BLaER1 (cell line): ENCODE data around the gene RORB.
A peak's percentile ranks its signal among the peaks of the same experiment; 100 is the strongest.

Source experiments
- H3K27ac ChIP-seq: shearing (Covaris generic); formaldehyde crosslinking; 2 replicates; pipeline ENCODE4 v1.8.1; 2022
- H3K27me3 ChIP-seq: shearing (Covaris generic); formaldehyde crosslinking; 2 replicates; pipeline ENCODE4 v1.8.1; 2022
- H3K36me3 ChIP-seq: shearing (Covaris generic); formaldehyde crosslinking; 2 replicates; pipeline ENCODE4 v1.8.1; 2022
- H3K4me1 ChIP-seq: shearing (Covaris generic); formaldehyde crosslinking; 2 replicates; pipeline ENCODE4 v1.8.1; 2022
- H3K4me2 ChIP-seq: shearing (Covaris generic); formaldehyde crosslinking; 2 replicates; pipeline ENCODE4 v1.8.1; 2022
- H3K4me3 ChIP-seq: shearing (Covaris generic); formaldehyde crosslinking; 2 replicates; pipeline ENCODE4 v1.8.1; 2022
- H3K9ac ChIP-seq: shearing (Covaris generic); formaldehyde crosslinking; 2 replicates; pipeline ENCODE4 v1.8.1; 2022
- H3K9me3 ChIP-seq: shearing (Covaris generic); formaldehyde crosslinking; 2 replicates; pipeline ENCODE4 v1.8.1; 2022
- H4K20me1 ChIP-seq: shearing (Covaris generic); formaldehyde crosslinking; 2 replicates; pipeline ENCODE4 v1.8.1; 2022
- Cebpa-rat ChIP-seq: shearing (Covaris generic); IDR thresholded peaks from 2 replicates; pipeline ENCODE4 v1.8.1; 2022

Gene RORB

DNA sequence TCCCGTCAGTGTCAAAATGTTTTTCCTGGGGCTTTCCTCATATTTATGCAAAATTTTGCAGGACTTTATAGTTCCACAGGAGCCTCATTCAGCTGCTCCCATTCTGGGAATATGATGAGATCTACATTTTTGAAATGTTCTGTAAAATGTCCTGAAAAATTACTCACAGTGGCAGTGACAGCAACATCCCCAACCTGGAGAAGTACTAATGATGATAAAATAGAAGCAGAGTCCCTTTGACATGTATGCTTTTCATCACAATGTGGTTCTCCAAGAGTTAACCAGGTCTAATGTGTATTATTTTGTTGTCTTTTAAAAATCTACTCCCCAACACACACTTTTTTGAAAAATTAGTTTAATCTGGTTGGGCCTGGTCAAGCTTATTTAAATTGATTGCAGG lies 36.1 kb downstream of the RORB start:
- Histone ChIP-seq H3K4me1 (peaks cover 7% of the 10 kb centered on the region), H3K4me3 (no peak overlapping the region), H3K36me3 (peaks cover 41% of the 10 kb centered on the region), H3K9me3 (no peaks in the 10 kb centered on the region), H3K27ac (no peak overlapping the region), H3K27me3 (no peaks in the 10 kb centered on the region), H3K9ac (no peak overlapping the region), H4K20me1 (peaks cover 48% of the 10 kb centered on the region), H3K4me2 (no peak overlapping the region)
- no peak for TF ChIP-seq Cebpa-rat

DNA sequence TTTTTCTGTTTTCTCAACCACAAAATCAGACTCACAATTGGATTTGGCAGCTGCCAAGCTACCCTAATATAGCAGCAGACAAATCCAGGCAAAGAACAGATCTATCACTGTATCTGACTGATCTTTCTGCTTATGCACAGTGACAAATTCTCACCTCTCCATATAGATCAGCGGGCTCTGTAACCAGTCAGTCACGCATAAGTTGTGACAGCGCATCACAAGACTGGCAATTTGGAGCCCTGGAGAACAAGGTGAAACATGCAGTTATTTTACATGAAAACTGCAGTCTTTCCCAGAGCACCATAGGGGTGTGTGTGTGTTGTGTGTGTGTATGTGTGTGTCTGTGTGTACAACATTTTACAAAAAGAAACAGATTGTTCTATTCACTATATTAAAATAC lies 37.7 kb downstream of the RORB start:
- H4K20me1 ChIP-seq = peaks cover 38% of the 10 kb centered on the region
- H3K36me3 ChIP-seq = peaks cover 43% of the 10 kb centered on the region
- H3K4me2 ChIP-seq = no peak overlapping the region
- peaks cover 7% of the 10 kb centered on the region for H3K4me1 ChIP-seq
- no peak for TF ChIP-seq Cebpa-rat
- no peak overlapping the region for H3K9ac ChIP-seq
- no peaks in the 10 kb centered on the region for H3K9me3 ChIP-seq
- no peaks in the 10 kb centered on the region for H3K27me3 ChIP-seq
- H3K4me3 ChIP-seq = no peak overlapping the region
- H3K27ac ChIP-seq = no peak overlapping the region

DNA sequence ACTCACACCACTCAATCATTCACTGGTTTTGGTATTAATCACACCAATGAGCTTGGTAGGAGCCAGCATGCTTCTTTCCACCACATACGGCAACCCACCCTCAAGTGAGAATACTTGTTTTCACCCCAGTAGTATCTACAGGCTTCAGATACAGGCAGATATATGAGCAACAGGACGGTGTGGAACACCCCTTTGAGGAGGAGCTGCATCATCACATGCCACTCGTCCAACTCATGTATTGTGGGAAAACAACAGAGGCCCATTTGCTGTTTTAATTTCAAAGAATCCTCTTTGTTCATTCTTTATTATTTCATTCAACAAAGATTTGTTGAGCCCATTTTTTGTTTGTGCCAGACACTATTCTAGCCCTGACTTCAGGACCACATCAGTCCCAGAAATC lies 46.0 kb downstream of the RORB start:
- Histone ChIP-seq H3K36me3 (peaks cover 62% of the 10 kb centered on the region), H4K20me1 (peaks cover 10% of the 10 kb centered on the region; the same call in 1 of the 2 replicates), H3K9me3 (peaks cover 20% of the 10 kb centered on the region), H3K4me3 (no peak overlapping the region), H3K4me1 (peaks cover 29% of the 10 kb centered on the region), H3K4me2 (no peak overlapping the region), H3K27me3 (no peaks in the 10 kb centered on the region), H3K27ac (no peak overlapping the region), H3K9ac (no peak overlapping the region)
- TF ChIP-seq Cebpa-rat = no peak

DNA sequence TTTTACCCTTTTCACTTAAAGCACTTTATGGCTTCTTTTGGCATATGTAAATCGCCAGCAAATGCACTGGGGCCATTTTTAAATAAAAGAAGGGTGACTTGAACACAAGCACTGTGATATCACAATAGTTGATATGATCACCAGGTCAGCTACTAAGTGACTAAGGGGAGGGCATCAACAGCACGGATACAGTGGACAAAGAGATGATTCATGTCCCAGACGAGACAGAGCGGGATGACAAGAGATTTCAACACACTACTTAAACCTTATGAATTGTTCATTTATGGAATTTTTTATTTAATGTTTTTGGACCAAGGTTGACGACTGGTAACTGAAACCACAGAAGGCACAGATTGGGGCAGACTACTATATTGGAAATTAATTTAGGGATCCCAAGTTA lies 54.1 kb downstream of the RORB start:
- Histone ChIP-seq H3K4me1 (peaks cover 55% of the 10 kb centered on the region), H4K20me1 (no peaks in the 10 kb centered on the region), H3K9ac (no peak overlapping the region), H3K36me3 (peaks cover 53% of the 10 kb centered on the region), H3K27me3 (no peaks in the 10 kb centered on the region), H3K27ac (no peak overlapping the region), H3K9me3 (peaks cover 32% of the 10 kb centered on the region), H3K4me2 (no peak overlapping the region; the same call in 1 of the 2 replicates), H3K4me3 (no peak overlapping the region)
- no peak for TF ChIP-seq Cebpa-rat

DNA sequence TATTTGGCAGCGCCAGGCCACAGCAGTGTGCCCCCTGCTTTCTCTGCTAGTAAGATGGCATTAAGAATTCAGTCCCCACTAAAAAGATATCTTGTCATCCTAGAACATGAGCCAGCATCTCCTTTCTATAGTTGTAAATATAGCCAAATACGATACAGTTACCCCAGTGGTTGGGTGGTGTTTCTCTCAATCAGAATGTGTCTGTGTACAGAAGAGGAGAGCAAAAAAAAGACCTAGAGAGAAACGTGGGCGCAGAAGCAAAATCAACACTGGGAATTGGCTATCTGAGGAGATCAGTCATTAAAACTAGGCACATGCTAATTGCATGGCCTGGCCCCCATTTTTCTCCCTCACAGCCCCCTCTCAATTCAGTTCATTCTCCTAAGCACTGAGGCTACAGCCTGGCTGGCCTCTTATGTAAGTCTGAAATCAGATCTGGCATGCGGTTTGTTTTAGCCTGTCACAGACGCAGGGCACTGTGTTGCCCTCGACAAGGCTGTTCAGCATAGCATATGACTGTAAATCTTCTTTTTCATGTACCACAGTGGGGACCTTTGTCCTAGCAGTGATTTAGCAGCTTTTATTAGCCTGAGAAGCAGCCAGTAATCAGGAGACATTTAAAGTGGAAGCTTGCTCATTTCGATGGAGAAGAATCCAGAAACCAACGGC lies 57.8 kb downstream of the RORB start:
- H3K4me1 ChIP-seq = peaks cover 75% of the 10 kb centered on the region
- no peak overlapping the region; the same call in 1 of the 2 replicates for H3K9ac ChIP-seq
- no peak overlapping the region for H3K4me3 ChIP-seq
- no peak for TF ChIP-seq Cebpa-rat
- H3K4me2 ChIP-seq = peak overlapping the region; percentile 79
- H3K9me3 ChIP-seq = peaks cover 7% of the 10 kb centered on the region
- H4K20me1 ChIP-seq = no peaks in the 10 kb centered on the region
- peaks cover 55% of the 10 kb centered on the region; the same call in 1 of the 2 replicates for H3K36me3 ChIP-seq
- peak overlapping the region; percentile 82 for H3K27ac ChIP-seq
- no peaks in the 10 kb centered on the region for H3K27me3 ChIP-seq

DNA sequence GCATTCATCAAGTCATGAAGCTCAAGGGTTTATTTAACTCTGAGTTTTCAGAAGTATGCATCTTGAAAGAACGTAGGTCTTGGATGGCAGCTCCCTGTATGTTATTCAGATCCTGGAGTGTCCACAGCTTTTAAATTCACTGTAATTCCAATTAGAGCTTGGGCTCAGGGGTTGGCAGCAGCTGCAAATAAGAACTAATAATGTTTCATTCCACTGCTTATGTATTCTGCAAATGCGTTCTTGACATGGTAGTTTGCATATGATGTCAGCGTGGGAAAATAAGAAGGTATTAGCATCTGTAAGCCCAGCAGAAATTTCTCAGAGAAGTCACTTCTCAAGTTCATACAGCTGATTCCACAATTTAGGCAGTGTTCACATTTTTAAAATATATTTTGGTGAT lies 58.4 kb downstream of the RORB start:
- H3K4me2 ChIP-seq = no peak overlapping the region; the same call in 1 of the 2 replicates
- no peak for TF ChIP-seq Cebpa-rat

DNA sequence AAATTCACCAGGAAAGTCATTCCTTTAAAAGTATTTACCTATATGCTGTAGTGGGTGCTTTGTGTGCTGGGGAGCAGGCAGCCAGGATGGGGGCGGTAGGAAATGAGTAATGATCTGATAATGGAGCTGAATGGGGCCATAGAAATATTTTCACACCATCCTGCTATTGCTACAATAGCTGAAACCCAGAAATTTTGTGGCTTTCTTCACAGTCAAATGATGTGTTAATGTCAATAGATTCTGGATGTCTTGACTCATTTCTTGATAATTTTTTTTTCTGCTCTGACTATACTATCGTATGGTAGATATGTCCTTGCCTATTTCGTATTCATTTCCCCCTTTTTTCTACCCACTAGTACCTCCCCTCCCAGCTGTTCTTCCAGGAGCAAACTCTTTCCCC lies 59.5 kb downstream of the RORB start:
- H3K4me2 ChIP-seq = peak overlapping the region; percentile 51

More for the DNA sequence above, 58.4 kb downstream of the RORB start:
- H3K4me1 ChIP-seq = peaks cover 75% of the 10 kb centered on the region
- no peaks in the 10 kb centered on the region for H3K27me3 ChIP-seq
- peaks cover 55% of the 10 kb centered on the region; the same call in 1 of the 2 replicates for H3K36me3 ChIP-seq
- H3K9me3 ChIP-seq = peaks cover 2% of the 10 kb centered on the region; the same call in 1 of the 2 replicates
- H4K20me1 ChIP-seq = no peaks in the 10 kb centered on the region
- H3K27ac ChIP-seq = peak overlapping the region; percentile 82; the same call in 1 of the 2 replicates
- H3K9ac ChIP-seq = no peak overlapping the region
- no peak overlapping the region for H3K4me3 ChIP-seq

DNA sequence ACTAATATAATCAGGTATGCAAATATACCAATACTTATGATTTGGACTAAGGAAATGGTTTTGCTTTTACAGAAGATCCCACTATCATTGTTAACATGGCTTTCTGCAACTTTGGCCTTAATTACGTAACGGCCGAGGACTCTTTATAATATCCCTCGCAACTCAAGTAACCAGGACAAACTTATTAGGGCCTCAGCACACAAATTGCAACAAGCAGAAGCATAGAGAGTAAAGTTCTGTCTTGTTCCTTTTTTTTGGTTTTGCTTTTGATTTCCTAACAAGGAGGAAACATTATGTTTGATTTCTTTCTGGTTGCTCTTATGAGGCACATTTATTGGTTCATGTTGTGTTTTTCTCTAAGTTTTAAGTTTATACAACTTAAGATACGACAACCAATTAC lies 60.4 kb downstream of the RORB start:
- Histone ChIP-seq H3K4me3 (no peak overlapping the region), H3K9ac (no peak overlapping the region), H3K27ac (0 out of 2 replicates have a peak overlapping the region, but pooled peaks have one; percentile 41), H4K20me1 (peaks cover 7% of the 10 kb centered on the region; the same call in 1 of the 2 replicates), H3K9me3 (no peaks in the 10 kb centered on the region), H3K4me2 (peak overlapping the region; percentile 51), H3K36me3 (peaks cover 49% of the 10 kb centered on the region; the same call in 1 of the 2 replicates), H3K27me3 (no peaks in the 10 kb centered on the region), H3K4me1 (peaks cover 73% of the 10 kb centered on the region)
- TF ChIP-seq Cebpa-rat = no peak

More for the DNA sequence above, 59.5 kb downstream of the RORB start:
- peaks cover 73% of the 10 kb centered on the region for H3K4me1 ChIP-seq
- no peak overlapping the region for H3K9ac ChIP-seq
- H3K4me3 ChIP-seq = no peak overlapping the region
- no peaks in the 10 kb centered on the region for H4K20me1 ChIP-seq
- H3K27me3 ChIP-seq = no peaks in the 10 kb centered on the region
- no peak for TF ChIP-seq Cebpa-rat
- peak overlapping the region; percentile 41 for H3K27ac ChIP-seq
- no peaks in the 10 kb centered on the region for H3K9me3 ChIP-seq
- H3K36me3 ChIP-seq = peaks cover 53% of the 10 kb centered on the region; the same call in 1 of the 2 replicates

DNA sequence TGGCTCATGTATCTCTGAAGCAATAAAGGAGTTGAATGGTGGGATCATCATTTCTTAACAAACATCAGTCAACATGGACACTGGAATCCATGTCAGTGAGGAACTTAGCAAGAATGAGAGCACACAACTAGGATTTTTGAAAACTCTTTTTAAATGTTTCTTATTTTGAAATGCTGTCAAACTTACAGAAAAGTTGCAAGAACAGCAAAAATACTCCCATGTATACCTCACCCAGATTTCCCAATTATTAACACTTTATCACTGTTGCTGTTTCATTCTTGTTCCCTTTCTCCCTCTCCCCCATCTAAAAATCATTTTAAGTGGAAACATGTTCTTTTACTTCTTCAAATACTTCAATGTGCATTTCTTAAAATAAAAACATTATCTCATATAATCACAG lies 65.5 kb downstream of the RORB start:
- H3K9ac ChIP-seq = no peak overlapping the region
- H3K36me3 ChIP-seq = peaks cover 38% of the 10 kb centered on the region
- H4K20me1 ChIP-seq = peaks cover 40% of the 10 kb centered on the region; the same call in 1 of the 2 replicates
- no peaks in the 10 kb centered on the region for H3K27me3 ChIP-seq
- no peak overlapping the region for H3K4me3 ChIP-seq
- peaks cover 69% of the 10 kb centered on the region for H3K4me1 ChIP-seq
- peak overlapping the region; percentile 7 for H3K4me2 ChIP-seq
- TF ChIP-seq Cebpa-rat = no peak
- H3K9me3 ChIP-seq = no peaks in the 10 kb centered on the region
- H3K27ac ChIP-seq = no peak overlapping the region

DNA sequence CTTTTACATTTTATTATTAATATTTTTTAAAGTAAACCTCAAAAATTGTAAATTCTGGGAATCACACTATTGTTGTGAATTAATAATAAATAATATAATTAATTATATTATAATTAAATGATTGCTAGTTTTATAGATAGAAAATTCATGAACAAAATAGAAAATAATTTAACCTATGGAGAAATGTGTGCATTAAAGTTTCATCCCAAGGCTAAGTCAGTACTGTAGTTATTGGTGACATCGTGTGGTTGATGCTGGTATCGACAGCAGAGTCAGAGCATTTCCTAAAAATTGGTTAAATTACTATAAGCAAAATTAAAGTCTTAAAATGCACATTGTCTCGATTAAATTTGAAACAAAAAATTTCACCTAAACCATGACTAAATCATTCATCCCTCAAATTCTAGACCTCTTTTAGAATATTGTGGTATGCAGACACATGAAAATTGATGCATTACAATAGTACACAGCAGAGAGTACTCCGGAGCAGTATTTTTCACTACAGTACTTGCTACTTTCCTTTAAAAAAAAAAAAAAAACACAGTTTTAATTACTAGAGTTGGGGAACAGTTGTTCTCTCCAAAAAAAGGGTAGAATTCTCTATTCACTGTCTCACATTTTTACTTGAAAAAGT lies 73.9 kb downstream of the RORB start:
- no peaks in the 10 kb centered on the region for H3K27me3 ChIP-seq
- H3K27ac ChIP-seq = no peak overlapping the region
- H3K9ac ChIP-seq = no peak overlapping the region
- H3K9me3 ChIP-seq = no peaks in the 10 kb centered on the region
- peaks cover 26% of the 10 kb centered on the region for H3K36me3 ChIP-seq
- H4K20me1 ChIP-seq = peaks cover 38% of the 10 kb centered on the region
- H3K4me1 ChIP-seq = peaks cover 64% of the 10 kb centered on the region
- no peak overlapping the region for H3K4me3 ChIP-seq
- H3K4me2 ChIP-seq = 0 out of 2 replicates have a peak overlapping the region, but pooled peaks have one; percentile 30
- no peak for TF ChIP-seq Cebpa-rat
